Measurements from ENCODE around the gene GAGE13. TPM values are rescaled to one million over a fixed set of nuclear protein-coding genes. Genes with fewer than 3 reads are reported as not detected.
"Not testable (repeated sequence)": the region's sequence is repeated elsewhere in the genome, so short reads cannot be mapped to it uniquely, and the experiment has no call there.

GAGE13 gene
- total RNA-seq, 2 experiments from 2014 or later = not detected

- DNase-seq = no peak
- Mint-ChIP-seq H3K27ac (no peak overlapping the region), H3K4me1 (peaks cover 19% of the 10 kb centered on the region), H3K9me3 (no peaks in the 10 kb centered on the region), H3K36me3 (no peaks in the 10 kb centered on the region), H3K4me3 (no peak overlapping the region), H3K27me3 (no peaks in the 10 kb centered on the region)
Measured at GRCh38 chrX:49310371-49310770, 21.0 kb upstream of the GAGE13 start.

- Mint-ChIP-seq H3K9me3 (no peaks in the 10 kb centered on the region), H3K27me3 (no peaks in the 10 kb centered on the region), H3K4me3 (no peak overlapping the region), H3K36me3 (no peaks in the 10 kb centered on the region), H3K4me1 (peaks cover 19% of the 10 kb centered on the region), H3K27ac (no peak overlapping the region)
- no peak for DNase-seq
Measured at GRCh38 chrX:49312176-49312575, 19.2 kb upstream of the GAGE13 start.

GRCh38 chrX:49316085-49316484, 15.3 kb upstream of the GAGE13 start:
- Mint-ChIP-seq H3K27ac (no peak overlapping the region), H3K4me3 (no peak overlapping the region), H3K36me3 (no peaks in the 10 kb centered on the region), H3K27me3 (no peaks in the 10 kb centered on the region), H3K9me3 (no peaks in the 10 kb centered on the region), H3K4me1 (no peaks in the 10 kb centered on the region)
- DNase-seq = no peak

GRCh38 chrX:49321737-49322136, 9.6 kb upstream of the GAGE13 start, which contains the start of gene GAGE12J:
TSS of gene GAGE12J (plus strand) at chrX:49322037. CDS start at chrX:49323194, 1,157 bp downstream.
- not testable (repeated sequence) for H3K4me1 Mint-ChIP-seq, H3K27me3 Mint-ChIP-seq, H3K9me3 Mint-ChIP-seq

GRCh38 chrX:49322266-49322665, 9.1 kb upstream of the GAGE13 start:
- not testable (repeated sequence) for H3K27me3 Mint-ChIP-seq, H3K27ac Mint-ChIP-seq, H3K36me3 Mint-ChIP-seq, H3K9me3 Mint-ChIP-seq, H3K4me1 Mint-ChIP-seq, H3K4me3 Mint-ChIP-seq, DNase-seq

More at GRCh38 chrX:49321737-49322136, 9.6 kb upstream of the GAGE13 start, which contains the start of gene GAGE12J:
- DNase-seq, H3K4me3 Mint-ChIP-seq, H3K27ac Mint-ChIP-seq, H3K36me3 Mint-ChIP-seq: not testable (repeated sequence)

- H3K4me3 Mint-ChIP-seq, H3K36me3 Mint-ChIP-seq, H3K9me3 Mint-ChIP-seq, H3K27ac Mint-ChIP-seq, DNase-seq, H3K27me3 Mint-ChIP-seq, H3K4me1 Mint-ChIP-seq: not testable (repeated sequence)
Measured at GRCh38 chrX:49323735-49324134, 7.6 kb upstream of the GAGE13 start.

- H3K27me3 Mint-ChIP-seq, H3K9me3 Mint-ChIP-seq, DNase-seq, H3K36me3 Mint-ChIP-seq, H3K4me1 Mint-ChIP-seq, H3K4me3 Mint-ChIP-seq, H3K27ac Mint-ChIP-seq: not testable (repeated sequence)
Measured at GRCh38 chrX:49330421-49330820, 961 bp upstream of the GAGE13 start.

GRCh38 chrX:49331841-49332240, 459 bp downstream of the GAGE13 start:
- not testable (repeated sequence) for H3K27ac Mint-ChIP-seq, H3K9me3 Mint-ChIP-seq, H3K36me3 Mint-ChIP-seq, H3K4me3 Mint-ChIP-seq, H3K27me3 Mint-ChIP-seq, DNase-seq, H3K4me1 Mint-ChIP-seq

GRCh38 chrX:49341449-49341848, 10.1 kb downstream of the GAGE13 start:
- DNase-seq, H3K27me3 Mint-ChIP-seq, H3K9me3 Mint-ChIP-seq, H3K27ac Mint-ChIP-seq, H3K4me3 Mint-ChIP-seq, H3K36me3 Mint-ChIP-seq, H3K4me1 Mint-ChIP-seq: not testable (repeated sequence)

- H3K27ac Mint-ChIP-seq, H3K27me3 Mint-ChIP-seq, H3K4me3 Mint-ChIP-seq, DNase-seq, H3K4me1 Mint-ChIP-seq, H3K36me3 Mint-ChIP-seq, H3K9me3 Mint-ChIP-seq: not testable (repeated sequence)
Measured at GRCh38 chrX:49344496-49345175, 13.3 kb downstream of the GAGE13 start.

- not testable (repeated sequence) for H3K4me1 Mint-ChIP-seq, DNase-seq, H3K36me3 Mint-ChIP-seq, H3K9me3 Mint-ChIP-seq, H3K4me3 Mint-ChIP-seq, H3K27ac Mint-ChIP-seq, H3K27me3 Mint-ChIP-seq
Measured at GRCh38 chrX:49345402-49345801, 14.0 kb downstream of the GAGE13 start.

GRCh38 chrX:49346150-49346549, 14.8 kb downstream of the GAGE13 start:
- not testable (repeated sequence) for H3K27ac Mint-ChIP-seq, H3K4me3 Mint-ChIP-seq, H3K4me1 Mint-ChIP-seq

More at GRCh38 chrX:49346150-49346549, 14.8 kb downstream of the GAGE13 start:
- DNase-seq, H3K36me3 Mint-ChIP-seq, H3K27me3 Mint-ChIP-seq, H3K9me3 Mint-ChIP-seq: not testable (repeated sequence)

Other genes starting within 250 kb of the GAGE13 start
- gene GPKOW, start 207.8 kb upstream of the GAGE13 start, total RNA-seq = 10 to 100 TPM; 19.9 to 20.0 TPM
- under 1 TPM; 0.47 to 0.88 TPM for gene MAGIX, start 168.8 kb upstream of the GAGE13 start, total RNA-seq
- 10 to 100 TPM; 46.8 to 48.2 TPM for gene PLP2, start 159.7 kb upstream of the GAGE13 start, total RNA-seq
- 10 to 100 TPM; 16.3 to 16.7 TPM for gene PRICKLE3, start 145.2 kb upstream of the GAGE13 start, total RNA-seq
- 1 to 10 TPM; 4.4 to 4.6 TPM for gene SYP, start 131.4 kb upstream of the GAGE13 start, total RNA-seq
- gene CACNA1F, start 98.2 kb upstream of the GAGE13 start, total RNA-seq = under 1 TPM; 0.72 to 0.85 TPM
- 10 to 100 TPM; 18.3 to 18.9 TPM for gene CCDC22, start 96.1 kb upstream of the GAGE13 start, total RNA-seq
- gene FOXP3, start 66.9 kb upstream of the GAGE13 start, total RNA-seq = 10 to 100 TPM; 11.2 to 11.9 TPM
- gene PPP1R3F, start 61.8 kb upstream of the GAGE13 start, total RNA-seq = 1 to 10 TPM; 2.1 to 2.5 TPM
- gene GAGE10, start 27.9 kb upstream of the GAGE13 start, total RNA-seq = not detected
- not detected for gene GAGE12J, start 9.5 kb upstream of the GAGE13 start, total RNA-seq
- not detected for gene GAGE12C, start 200.6 kb downstream of the GAGE13 start, total RNA-seq
- gene GAGE12D, start 210.2 kb downstream of the GAGE13 start, total RNA-seq = not detected
- gene GAGE12E, start 219.7 kb downstream of the GAGE13 start, total RNA-seq = not detected
- not detected for gene GAGE12F, start 229.3 kb downstream of the GAGE13 start, total RNA-seq
- gene GAGE12G, start 238.8 kb downstream of the GAGE13 start, total RNA-seq = not detected
- gene GAGE12H, start 248.4 kb downstream of the GAGE13 start, total RNA-seq = not detected

Measured in activated naive CD8-positive, alpha-beta T cell treated with anti-CD3 and anti-CD28 coated beads for 36 hours (primary cell).